ENCODE measurements around the gene ZBTB48.
A peak's percentile ranks its signal among the peaks of the same experiment; 100 is the strongest.
"Not testable (repeated sequence)": the region's sequence is repeated elsewhere in the genome, so short reads cannot be mapped to it uniquely, and the experiment has no call there.

The ZBTB48 gene

GRCh38 chr1:6579374-6580118, at the start of gene ZBTB48:
ZBTB48 (plus strand) TSS chr1:6579994; CDS start chr1:6580610, 616 bp downstream.
- peak; percentile 97 for DNase-seq (ENCODE audit: low spot score)

GRCh38 chr1:6530504-6531160, 49.2 kb upstream of the ZBTB48 start:
- no peak for DNase-seq (ENCODE audit: low spot score)

- no peak for DNase-seq (ENCODE audit: low spot score)
These were observed 47.8 kb upstream of the ZBTB48 start for GRCh38 chr1:6531996-6532395.

GRCh38 chr1:6534248-6534822, 45.5 kb upstream of the ZBTB48 start:
- DNase-seq (ENCODE audit: low spot score): no peak

GRCh38 chr1:6535214-6535613, 44.6 kb upstream of the ZBTB48 start:
- no peak for DNase-seq (ENCODE audit: low spot score)

- DNase-seq (ENCODE audit: low spot score): no peak
These were observed 43.5 kb upstream of the ZBTB48 start for GRCh38 chr1:6536291-6536690.

GRCh38 chr1:6538956-6539355, 40.8 kb upstream of the ZBTB48 start:
- DNase-seq (ENCODE audit: low spot score): no peak

GRCh38 chr1:6544831-6545230, 35.0 kb upstream of the ZBTB48 start:
- DNase-seq (ENCODE audit: low spot score): peak; percentile 94

GRCh38 chr1:6545276-6546112, 34.3 kb upstream of the ZBTB48 start:
- no peak for DNase-seq (ENCODE audit: low spot score)

- DNase-seq (ENCODE audit: low spot score): peak; percentile 48
These were observed 33.5 kb upstream of the ZBTB48 start for GRCh38 chr1:6546326-6546725.

GRCh38 chr1:6547301-6547700, 32.5 kb upstream of the ZBTB48 start:
- DNase-seq (ENCODE audit: low spot score): no peak

GRCh38 chr1:6554031-6554906, 25.5 kb upstream of the ZBTB48 start, which contains the start of gene NOL9:
NOL9 (minus strand) TSS chr1:6554513; CDS start chr1:6554502, 11 bp downstream.
- DNase-seq (ENCODE audit: low spot score): peak; percentile 92

- DNase-seq (ENCODE audit: low spot score): no peak
These were observed 24.7 kb upstream of the ZBTB48 start, which contains the start of gene TAS1R1 for GRCh38 chr1:6554907-6555778. TAS1R1 (plus strand) TSS chr1:6555307; CDS start chr1:6555374, 67 bp downstream.

GRCh38 chr1:6557597-6557996, 22.2 kb upstream of the ZBTB48 start:
- no peak for DNase-seq (ENCODE audit: low spot score)

- DNase-seq (ENCODE audit: low spot score): not testable (repeated sequence)
These were observed 20.6 kb upstream of the ZBTB48 start for GRCh38 chr1:6559161-6559560.

GRCh38 chr1:6560267-6560666, 19.5 kb upstream of the ZBTB48 start:
- no peak for DNase-seq (ENCODE audit: low spot score)

- DNase-seq (ENCODE audit: low spot score): no peak
These were observed 10.8 kb upstream of the ZBTB48 start for GRCh38 chr1:6569033-6569432.

GRCh38 chr1:6570100-6570499, 9.7 kb upstream of the ZBTB48 start:
- DNase-seq (ENCODE audit: low spot score): no peak

GRCh38 chr1:6570987-6571386, 8.8 kb upstream of the ZBTB48 start:
- DNase-seq (ENCODE audit: low spot score): no peak

Measured in kidney capillary endothelial cell (primary cell).